CD4-positive, alpha-beta T cell treated with Interleukin-1 beta for 1 hour (primary cell): ENCODE measurements around the gene CUX1.
A peak's percentile ranks its signal among the peaks of the same experiment; 100 is the strongest.
"Not testable (repeated sequence)": the region's sequence is repeated elsewhere in the genome, so short reads cannot be mapped to it uniquely, and the experiment has no call there.

Experiments
- DNase-seq, 2 donors: peaks; one replicate each; pipeline ENCODE4 v3.0.0-alpha.2; 2020 to 2022

CUX1 gene

DNA sequence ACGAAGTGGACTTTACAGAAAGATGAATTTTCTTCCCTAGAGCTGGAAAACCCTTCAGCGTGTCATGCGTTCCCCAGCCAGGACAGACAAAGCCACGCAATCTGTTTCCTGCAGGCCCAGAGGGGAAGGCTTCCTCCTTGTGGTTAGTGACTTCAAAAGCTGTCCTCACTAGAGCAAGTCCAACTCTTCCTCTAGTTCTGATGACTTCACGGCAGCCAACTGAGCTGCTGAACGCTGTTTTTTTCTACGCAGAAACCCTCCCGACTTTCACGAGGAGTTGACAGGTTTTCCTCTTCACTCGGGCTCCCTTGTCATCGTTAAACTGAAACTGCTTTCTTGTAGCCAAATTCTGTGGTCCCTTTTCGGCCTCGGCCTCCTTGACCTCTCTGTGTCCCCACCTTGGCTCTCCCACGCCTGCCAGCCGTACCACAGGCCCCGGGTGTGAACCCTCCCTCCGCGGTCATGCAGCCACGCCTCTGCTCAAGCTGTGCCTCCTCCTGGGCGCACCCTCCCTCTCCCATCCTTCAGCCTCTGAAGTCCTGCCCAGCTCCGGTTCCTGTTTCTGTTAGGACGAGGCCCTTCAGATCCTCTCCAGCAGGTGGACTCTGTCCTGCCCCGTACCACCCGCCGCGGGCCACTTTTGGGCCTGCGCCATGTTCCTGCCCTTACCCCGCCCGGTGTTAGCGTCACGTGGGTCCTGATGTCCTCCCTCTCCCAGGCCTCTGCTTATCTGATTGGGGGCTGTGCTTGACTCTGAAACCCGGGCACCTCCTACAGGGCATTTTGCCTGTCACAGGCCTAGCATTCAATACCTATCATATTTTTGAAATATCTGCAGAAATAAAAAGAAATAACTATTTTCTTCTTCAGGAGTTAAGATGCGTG lies 39.3 kb downstream of the CUX1 start:
- DNase-seq: peak; percentile 85 to 91

DNA sequence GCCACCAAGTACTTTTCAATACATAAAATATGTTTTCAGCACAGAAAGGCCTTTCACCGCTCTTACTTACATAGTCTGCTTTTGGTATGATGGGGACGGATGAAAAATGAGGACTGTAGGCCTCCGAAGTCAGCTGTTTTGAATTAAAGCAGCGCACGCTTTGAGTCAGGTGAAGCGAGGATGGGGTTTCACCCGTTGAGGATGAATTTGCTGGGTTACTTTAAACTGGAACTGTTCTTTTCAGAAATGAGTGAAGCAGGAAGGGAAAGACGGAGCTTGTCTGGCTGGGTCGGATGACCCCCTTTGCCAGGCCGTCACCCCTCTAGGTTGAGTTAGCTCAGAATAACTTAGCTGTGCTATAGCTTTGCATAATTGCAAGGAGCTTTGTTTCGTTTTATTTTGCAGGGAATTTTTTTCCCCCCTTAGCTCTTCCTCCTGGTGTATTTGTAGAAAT lies 40.0 kb downstream of the CUX1 start:
- DNase-seq: no peak

DNA sequence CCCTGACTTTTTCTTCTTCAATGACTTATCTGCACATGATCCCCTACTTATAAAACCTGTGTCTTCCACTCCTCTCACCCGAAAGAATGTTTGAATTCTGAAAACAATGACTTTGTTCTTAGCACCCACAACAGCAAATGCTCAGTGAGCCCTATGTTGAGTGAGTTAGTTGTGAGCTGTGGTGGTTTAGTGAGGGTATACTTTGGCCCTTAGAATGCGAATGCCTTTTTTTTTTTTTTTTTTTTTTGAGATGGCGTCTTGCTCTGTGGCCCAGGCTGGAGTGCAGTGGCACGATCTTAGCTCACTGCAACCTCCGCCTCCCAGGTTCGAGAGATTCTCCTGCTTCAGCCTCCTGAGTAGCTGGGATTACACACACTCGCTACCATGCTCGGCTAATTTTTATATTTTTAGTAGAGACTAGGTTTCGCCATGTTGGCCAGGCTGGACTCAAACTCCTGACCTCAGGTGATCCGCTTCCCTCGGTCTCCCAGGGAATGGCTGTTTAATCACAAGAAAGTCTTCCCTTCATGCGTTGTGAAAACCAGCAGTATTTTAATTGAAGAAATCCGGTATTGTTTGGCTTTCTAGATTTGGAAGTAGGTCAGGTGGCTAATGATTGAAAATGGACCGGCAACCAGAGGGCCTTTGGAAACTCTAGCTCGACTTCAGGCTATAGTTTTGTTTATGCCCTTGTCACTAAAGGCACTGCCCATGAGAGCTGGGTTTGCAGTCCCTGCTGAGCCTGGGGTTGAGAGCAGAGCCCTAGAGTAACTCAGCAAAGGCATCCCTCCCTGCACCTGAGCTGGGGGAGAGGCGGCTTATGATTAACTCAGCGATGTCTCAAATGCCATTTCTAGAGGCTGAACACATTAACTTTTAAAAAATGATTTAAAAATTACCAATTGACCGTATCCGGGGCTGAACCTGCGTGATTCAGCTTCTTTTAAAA lies 41.3 kb downstream of the CUX1 start:
- DNase-seq: no peak

DNA sequence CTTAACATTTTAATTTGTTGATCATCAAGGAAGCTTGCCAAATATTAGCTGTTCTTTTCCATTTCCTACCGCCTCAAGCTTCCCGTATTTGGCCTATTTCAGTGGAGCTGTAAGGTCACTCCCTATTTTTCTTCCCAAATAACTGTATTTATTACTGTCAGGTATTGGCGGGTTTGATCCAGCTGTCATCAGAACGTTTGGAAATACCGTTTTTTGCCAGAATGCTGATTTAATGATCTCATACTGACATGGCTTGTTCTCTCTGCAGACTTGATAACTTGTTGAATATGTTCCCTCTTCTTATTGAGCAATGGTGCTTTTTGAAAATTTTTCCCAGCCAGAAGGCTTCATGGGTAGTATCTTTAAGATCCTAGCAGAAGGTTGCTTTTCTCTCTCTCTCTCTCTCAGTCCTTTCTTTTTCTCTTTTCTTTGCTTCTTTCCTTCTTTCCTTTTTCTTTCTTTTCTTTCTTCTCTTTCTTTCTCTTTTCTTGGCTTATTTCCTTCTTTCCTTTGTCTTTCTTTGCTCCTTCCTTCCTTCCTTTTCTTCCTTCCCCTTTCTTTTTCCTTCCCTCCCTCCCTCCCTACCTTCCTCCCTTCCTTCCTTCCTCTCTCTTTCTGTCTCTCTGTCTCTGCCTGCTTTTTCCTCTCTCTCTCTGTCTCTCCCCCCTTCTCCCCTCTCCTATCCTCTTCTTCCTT lies 42.1 kb downstream of the CUX1 start:
- DNase-seq: no peak

DNA sequence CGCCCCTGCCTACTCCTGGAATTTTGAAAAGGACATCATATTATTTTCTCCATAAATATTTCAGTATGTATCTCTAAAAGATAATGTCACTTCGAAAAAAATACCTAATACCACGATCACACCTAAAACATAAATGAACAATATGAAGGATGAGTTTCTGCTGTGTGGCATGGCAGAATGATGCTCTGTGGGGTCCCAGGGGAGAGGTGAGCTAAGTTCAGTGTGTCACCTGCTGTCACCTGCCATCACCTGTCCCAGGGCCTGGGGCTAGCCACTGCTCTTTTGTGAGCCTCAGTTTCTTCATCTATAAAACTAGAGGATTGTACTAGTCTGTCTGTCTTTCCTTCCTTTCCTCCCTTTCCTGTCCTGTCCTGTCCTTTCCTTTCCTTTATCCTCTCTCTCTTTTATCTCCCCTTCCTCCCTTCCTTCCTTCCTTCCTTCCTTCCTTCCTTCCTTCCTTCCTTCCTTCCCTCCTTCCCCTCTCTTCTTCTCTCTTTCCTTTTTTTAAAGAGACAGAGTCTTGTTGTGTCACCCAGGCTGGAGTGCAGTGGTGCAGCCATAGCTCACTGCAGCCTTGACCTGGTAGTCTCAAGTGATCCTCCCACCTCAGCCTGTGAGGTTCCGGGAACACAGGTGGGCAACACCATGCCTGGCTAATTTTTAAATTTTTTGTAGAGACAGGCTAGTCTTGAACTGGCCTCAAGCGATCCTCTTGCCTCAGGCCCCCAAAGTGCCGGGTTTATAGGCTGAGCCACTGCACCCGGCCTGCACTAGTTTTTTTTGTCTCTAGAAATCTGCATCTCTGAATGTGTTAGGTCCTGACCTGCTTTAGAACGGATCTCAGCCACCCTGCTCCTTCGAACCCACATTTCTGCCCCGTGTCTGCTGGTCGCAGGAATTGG lies 43.1 kb downstream of the CUX1 start:
- no peak for DNase-seq

DNA sequence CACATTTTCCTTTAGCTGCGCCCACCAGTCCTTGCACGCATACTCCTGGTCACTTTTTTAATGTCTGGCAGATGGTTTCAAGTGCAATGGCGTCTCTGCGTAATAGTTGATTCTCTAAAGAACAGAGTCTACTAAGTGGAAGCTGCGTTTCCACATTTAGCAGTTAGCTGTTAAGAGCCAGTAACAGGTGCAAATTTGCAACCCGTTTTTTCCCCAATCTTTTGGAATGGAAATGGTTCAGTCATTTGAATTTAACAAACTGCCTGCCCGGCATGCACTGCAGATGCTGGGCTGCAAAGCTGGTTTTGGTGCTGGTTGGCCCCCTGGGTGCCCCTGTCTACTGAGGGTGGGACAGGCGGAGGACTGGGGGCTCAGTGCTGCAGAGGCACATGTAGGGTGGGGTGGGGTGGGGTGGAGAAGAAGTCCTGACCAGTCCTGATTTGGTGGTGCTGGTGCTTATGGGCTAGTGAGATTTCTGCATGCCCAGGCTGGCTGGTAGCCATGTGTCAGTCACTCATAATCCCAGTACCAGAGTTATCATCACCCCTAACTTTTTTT lies 43.9 kb downstream of the CUX1 start:
- DNase-seq: no peak

DNA sequence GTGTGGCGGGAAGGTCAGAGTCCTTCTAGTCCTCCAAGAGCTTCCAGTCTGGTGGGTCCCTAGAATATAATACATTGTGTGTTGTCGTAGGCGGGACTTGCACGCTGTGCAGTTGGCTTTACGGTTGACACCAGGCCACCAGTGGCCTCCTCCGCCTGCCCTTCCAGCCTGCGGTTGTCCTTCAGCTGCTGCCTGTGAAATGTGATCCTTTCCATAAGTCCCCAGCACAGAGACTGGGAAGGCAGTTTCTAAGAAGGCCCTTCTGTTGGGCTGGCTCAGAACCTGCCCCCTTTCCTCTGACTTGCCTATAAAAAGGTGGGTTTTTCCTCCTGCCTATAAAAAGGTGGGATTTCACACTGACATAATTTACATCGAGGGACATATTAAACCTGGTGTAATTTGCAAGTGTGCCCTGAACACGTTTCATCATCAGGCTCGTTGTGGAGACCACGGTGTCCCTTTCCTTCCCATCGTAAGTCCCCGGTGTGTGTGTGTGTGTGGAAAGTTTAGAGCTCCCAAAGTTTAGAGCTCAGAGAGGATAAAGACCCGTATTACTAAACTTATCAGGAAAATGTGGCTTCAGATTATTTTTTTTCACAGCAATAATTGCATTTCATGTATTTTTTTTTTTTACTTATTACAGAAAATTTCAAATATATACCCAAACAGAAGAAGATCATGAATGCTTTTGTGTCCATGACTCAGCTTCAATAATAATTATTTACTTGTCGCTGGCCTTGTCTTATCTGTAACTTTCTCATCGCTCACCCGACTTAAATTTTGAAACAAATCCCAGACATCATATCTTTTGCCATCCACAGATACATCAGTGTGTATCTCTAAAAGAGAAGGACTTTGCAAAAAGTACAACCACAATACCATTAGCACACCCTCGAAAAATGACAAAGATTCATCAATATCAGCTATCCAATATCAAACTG lies 45.1 kb downstream of the CUX1 start:
- no peak for DNase-seq

DNA sequence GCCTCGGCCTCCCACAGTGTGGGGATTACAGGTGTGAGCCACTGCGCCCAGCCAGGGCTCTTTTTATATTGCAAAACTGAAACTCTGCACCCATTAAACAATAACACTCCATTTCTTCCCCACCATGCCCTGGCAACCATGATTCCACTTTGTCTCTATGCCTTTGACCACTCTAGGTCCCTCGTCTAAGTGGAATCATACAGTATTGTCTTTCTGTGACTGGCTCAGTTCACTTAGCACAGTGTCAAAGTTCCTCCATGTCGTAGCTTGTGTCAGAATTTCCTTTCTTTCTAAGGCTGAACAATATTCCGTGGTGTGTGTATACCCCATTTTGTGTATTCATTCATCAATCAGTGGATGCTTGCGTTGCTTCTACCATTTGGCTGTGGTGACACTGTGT lies 46.2 kb downstream of the CUX1 start:
- DNase-seq: no peak

DNA sequence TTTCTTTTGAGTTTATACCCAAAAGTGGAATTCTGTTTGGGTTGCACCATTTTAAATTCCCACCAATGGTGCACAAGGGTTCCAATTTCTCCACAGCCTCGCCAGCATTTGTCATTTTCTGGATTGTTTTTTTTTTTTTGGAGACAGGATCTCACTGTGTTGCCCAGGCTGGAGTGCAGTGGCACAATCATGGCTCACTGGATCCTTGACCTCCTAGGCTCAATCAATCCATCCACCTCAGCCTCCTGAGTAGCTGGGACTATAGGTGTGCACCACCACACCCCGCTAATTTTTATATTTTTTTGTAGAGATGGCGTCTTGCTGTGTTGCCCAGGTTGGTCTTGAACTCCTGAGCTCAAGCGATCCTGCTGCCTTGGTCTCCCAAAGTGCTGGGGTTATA lies 46.6 kb downstream of the CUX1 start:
- DNase-seq: no peak

DNA sequence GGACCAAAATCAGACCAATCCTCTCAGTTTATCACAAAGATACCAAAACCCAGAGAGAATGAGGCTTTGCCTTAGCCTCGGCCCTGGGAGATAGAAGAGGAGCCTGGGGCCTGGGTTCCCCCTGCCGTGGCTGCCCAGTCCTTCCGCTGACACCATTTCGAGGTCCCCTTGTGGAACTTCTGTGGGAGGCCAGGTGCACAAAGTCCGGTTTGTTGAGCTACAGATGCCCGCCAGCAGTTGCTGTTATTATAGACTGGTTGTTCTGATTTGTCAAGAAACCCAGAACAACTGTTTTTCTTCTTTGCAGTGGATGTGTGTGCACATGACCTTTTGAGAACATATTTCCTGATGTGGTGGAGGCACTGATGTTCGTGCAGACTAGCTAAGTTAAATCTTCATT lies 47.6 kb downstream of the CUX1 start:
- no peak for DNase-seq

DNA sequence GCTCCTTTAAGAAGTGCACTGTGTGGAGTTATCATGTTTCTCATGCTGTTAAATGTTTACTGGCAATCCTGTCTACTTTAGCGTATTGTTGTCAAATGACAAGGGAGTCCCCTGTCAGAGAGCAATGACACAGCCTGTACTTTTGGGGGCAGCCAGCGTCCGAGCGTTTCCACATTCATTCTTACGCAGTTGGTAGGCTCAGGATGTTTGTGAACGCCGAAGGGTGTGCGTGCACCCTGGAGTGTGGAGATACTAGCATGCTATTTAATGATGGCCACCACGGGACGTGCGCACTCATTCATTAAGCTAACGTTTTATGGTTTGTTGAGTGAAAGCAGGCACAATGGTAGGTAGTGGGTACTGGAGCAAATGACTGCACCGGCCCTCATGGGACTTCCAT lies 48.0 kb downstream of the CUX1 start:
- DNase-seq: no peak

DNA sequence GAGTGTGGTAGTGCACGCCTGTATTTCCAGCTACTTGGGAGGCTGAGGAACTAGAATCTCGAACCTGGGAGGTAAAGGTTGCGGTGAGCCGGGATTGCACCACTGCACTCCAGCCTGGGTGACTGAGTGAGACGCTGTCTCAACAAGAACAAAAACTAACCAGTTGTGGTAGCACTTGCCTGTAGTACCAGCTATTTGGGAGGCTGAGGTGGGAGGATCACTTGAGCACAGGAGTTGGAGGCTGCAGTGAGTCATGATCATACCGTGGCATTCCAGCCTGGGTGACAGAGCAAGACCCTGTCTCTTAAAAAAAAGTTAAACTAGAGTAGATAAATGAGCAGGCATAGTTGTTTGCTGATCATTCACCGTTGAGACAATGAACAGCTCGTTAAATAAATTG lies 48.9 kb downstream of the CUX1 start:
- DNase-seq: no peak

DNA sequence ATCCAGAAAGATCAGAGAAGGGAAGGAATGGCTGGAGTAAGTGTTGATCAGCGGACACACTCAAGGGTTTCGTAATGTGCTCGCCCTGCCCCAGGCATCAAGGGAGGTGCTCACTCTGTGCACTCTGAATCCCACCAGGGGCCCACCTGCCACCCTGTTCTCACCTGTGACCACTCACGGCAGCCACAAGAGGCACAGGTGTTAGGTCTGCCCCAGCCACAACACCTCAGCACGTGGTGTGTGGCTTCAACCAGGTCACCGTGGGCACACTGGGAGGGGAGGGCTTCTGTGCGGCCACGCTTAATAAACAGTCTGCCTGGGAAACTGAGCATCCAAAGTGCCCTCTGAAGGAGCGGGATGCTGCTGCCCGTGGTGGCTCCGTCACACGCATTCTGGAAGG lies 49.8 kb downstream of the CUX1 start:
- DNase-seq: no peak

DNA sequence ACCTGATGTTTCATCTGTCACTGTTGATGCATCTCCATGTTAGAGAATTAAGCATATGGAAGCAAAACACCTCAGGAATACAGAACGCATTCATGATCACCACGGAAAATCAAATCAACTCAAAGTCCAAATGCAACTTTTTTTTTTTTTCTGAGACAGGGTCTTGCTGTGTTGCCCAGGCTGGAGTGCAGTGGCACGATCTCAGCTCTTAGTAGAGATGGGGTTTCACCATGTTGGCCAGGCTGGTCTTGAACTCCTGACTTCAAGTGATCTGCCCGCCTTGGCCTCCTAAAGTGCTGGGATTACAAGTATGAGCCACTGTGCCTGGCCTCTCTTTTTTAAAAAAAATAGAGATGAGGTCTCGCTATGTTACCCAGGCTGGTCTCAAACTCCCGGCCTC lies 50.3 kb downstream of the CUX1 start:
- not testable (repeated sequence) for DNase-seq

DNA sequence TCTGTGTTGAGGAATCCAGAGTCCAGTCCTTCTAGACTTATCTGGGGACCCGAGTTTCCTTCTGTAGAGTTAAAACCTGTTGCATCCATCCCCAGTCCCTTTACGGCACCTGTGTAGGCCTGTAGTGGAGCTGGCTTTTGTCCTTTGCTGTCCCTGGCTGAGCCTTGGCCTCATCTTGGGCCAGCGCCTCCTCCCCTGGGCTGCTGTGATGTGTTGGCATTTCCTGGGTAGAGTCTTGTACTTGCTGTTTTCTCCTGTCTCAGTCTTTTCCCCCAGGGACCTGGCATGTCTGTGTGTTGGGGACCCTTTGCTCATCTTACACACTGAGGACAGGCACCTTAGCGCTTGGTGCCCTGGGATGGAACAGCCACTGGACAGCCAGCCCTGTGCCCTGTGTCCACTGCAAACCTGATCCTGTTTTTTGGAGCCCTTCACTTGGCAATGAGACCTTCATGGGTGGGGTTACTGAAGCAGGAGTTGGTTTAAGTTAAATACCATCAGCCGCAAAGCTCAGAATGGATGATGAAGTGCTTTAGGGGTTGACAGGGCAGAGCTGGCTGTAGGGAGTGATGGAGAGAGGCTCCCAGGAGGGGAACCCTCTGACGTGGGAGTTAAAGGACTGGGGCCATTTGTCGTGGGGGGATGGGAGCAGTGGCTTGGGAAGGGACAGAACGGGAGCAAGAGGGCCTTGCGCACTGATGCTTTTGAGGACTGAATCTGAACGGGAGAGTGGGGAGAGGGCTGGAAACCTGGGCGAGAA lies 50.9 kb downstream of the CUX1 start:
- no peak for DNase-seq

DNA sequence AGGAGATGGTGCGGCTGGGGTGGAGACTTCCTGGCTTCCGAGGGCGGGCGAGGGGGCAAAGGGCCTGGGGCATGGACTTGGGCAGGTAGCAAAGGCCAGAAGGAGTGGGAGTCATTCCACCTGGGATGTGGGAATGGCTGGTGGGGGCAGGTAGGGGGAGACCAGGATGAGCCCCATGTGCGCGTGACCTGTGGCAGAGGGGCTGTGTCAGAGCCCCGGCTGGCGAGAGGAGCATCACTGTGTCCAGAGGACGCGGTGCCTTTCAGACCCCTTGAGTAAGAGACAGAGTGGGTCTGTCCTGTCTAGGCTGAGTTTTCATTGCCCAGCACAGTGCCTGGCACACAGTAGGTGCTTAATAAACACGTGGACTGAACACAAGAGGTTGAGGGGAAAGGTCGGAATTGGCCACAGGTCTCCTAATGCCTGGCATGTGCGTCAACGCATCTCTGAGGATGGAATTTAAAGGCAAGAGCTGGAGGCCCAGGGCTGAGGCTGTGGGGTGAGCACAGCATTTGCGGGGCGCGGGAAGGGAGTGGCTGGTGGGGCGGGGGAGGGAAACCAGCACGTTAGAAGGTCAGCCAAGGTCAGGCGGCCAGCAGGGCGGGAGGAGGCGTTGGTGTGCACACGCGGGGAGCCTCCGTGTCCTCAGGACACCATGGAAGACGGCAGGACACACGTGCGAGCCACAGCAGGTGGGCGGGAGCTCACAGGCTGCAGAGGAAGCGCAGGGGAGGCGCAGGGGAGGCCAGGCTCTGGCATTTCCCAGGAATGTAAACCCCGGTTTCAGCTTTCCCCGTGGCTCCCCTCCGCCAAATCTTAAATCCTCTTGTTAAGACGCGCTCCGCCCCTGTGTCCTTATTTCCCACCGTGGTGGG lies 51.8 kb downstream of the CUX1 start:
- DNase-seq: no peak

DNA sequence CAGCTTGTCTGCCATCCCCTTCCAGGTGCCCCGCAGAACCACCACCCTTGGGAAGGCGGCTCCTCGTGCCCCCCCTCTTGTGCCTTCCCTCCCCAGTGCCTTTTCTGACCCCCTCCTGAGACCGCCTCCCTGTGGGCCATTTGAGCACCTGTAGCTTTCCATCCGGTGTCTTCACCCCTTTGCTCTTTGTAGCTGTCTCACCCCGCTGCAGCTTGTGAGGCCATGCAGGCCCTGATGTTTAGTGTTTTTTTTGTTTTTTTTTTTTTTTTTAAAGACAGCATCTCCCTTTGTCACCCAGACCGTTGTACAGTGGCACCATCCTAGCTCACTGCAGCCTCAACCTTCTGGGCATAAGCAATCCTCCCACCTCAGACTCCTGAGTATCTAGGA lies 52.5 kb downstream of the CUX1 start:
- DNase-seq: no peak

DNA sequence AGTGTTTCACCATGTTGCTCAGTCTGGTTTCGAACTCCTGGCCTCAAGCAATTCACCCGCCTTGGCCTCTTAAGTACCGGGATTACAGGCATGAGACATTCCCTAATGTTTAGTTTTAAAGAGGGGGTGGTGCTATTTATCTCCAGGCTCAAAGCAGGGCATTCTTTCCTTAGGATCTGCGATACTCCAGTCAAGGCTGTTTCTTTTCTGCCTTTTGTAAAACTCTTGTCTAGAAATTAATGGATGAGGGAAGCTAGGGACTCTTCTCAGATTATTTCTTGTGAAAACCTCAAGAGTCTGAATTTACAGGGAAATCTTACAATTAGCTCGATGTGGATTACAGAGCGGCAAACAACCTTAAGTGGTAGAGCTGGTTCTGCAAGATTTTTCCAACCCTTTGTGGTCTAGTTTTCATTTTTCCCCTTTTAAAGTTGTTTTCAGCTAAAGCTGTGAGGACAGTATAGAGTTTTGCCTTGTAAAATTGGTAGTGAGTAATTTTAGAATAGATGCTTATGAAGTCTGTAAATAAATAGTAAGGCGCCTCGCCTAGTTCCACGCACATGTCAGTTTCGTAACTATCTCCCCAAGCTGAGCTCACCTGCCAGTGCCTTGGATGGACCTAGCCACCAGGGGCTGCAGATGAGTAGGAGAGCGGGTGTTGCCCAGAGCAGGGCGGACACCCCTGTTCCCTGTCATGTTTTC lies 53.1 kb downstream of the CUX1 start:
- DNase-seq: no peak
